Measurements from ENCODE around the gene ARSB. TPM values are rescaled to one million over a fixed set of nuclear protein-coding genes. Genes with fewer than 3 reads are reported as not detected.
"Not testable (repeated sequence)": the region's sequence is repeated elsewhere in the genome, so short reads cannot be mapped to it uniquely, and the experiment has no call there.

The ARSB gene
- total RNA-seq, 4 donors from 2014 or later: 9.1 to 12.7 (median 10.7) TPM

DNA sequence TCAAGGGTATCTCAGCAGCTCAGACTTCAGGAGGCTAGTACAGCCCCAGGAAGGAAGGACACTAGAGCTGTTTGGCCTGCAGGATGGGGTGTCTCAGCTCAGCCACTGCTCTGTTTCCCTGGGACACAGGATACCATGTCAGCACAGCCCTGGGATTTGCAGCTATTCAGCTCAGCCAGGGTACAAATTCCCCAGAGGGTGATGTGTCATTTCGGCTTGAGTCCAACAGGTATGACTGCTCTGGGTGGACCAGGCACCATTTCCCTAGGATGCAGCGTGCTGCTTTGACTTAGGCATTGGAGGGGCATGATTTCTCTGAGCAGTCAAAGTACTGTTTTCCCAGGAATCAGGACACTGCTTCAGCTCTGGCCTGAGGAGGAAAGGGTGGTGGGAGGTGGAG is 130.1 kb downstream of the ARSB start:
- TF ChIP-seq, protein P1, sequence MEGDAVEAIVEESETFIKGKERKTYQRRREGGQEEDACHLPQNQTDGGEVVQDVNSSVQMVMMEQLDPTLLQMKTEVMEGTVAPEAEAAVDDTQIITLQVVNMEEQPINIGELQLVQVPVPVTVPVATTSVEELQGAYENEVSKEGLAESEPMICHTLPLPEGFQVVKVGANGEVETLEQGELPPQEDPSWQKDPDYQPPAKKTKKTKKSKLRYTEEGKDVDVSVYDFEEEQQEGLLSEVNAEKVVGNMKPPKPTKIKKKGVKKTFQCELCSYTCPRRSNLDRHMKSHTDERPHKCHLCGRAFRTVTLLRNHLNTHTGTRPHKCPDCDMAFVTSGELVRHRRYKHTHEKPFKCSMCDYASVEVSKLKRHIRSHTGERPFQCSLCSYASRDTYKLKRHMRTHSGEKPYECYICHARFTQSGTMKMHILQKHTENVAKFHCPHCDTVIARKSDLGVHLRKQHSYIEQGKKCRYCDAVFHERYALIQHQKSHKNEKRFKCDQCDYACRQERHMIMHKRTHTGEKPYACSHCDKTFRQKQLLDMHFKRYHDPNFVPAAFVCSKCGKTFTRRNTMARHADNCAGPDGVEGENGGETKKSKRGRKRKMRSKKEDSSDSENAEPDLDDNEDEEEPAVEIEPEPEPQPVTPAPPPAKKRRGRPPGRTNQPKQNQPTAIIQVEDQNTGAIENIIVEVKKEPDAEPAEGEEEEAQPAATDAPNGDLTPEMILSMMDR (IDR thresholded peaks at IDR 0.05): no peak
- Histone ChIP-seq H3K4me3 (no peak overlapping the region), H3K27me3 (no peaks in the 10 kb centered on the region), H3K4me1 (no peaks in the 10 kb centered on the region), H3K36me3 (no peaks in the 10 kb centered on the region), H3K9me3 (no peaks in the 10 kb centered on the region), H3K27ac (no peak overlapping the region)
- WGBS, 2 donors (ENCODE audit: low coverage in 1 of 2): 100% methylated on average over 1 of the region's 2 CpGs; no CpG with 5 or more reads in 1 of the 2 donors
- no peak for DNase-seq
- in situ Hi-C loops (cut with MboI; ENCODE audit: low pct_ligation_motif_present in 1 of 4, low pct_unique_long_range_greater_than_20kb in 1 of 4, low sequenced_read_pairs in 3 of 4): no loop called here
- intact Hi-C loops (cut with DNase I; ENCODE audit: low total_unique reads): no loop called here

DNA sequence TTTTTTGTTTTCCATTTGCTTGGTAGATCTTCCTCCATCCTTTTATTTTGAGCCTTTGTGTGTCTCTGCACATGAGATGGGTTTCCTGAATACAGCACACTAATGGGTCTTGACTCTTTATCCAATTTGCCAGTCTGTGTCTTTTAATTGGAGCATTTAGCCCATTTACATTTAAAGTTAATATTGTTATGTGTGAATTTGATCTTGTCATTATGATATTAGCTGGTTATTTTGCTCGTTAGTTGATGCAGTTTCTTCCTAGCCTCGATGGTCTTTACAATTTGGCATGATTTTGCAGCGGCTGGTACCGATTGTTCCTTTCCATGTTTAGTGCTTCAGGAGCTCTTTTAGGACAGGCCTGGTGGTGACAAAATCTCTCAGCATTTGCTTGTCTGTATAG is 133.2 kb downstream of the ARSB start:
- intact Hi-C loops (cut with DNase I; ENCODE audit: low total_unique reads); in situ Hi-C loops (cut with MboI; ENCODE audit: low pct_ligation_motif_present in 1 of 4, low pct_unique_long_range_greater_than_20kb in 1 of 4, low sequenced_read_pairs in 3 of 4); DNase-seq; H3K4me1 ChIP-seq; H3K4me3 ChIP-seq; H3K36me3 ChIP-seq; H3K27ac ChIP-seq; H3K27me3 ChIP-seq; H3K9me3 ChIP-seq: not testable (repeated sequence)
- WGBS, 2 donors (ENCODE audit: low coverage in 1 of 2): 96 to 100% methylated on average over 3 to 4 of the region's 4 CpGs

DNA sequence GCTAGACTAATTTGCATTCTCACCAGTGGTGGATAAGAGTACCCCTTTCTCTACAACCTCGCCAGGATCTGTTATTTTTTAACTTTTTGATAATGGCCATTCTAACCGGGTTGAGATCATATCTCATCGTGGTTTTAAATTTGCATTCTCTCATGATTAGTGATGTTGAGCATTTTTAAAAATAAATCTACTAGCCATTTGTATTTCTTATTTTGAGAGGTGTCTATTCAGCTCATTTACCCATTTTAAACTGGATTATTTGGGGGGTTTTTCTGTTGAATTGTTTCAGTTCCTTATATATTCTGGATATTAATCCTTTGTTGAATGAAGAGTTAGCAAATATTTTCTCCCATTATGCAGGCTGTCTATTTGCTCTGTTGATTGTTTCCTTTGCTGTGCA is 139.6 kb downstream of the ARSB start:
- Histone ChIP-seq H3K27ac (no peak overlapping the region), H3K4me3 (no peak overlapping the region), H3K9me3 (no peaks in the 10 kb centered on the region), H3K4me1 (no peaks in the 10 kb centered on the region), H3K27me3 (no peaks in the 10 kb centered on the region), H3K36me3 (no peaks in the 10 kb centered on the region)
- intact Hi-C loops (cut with DNase I; ENCODE audit: low total_unique reads) (no loop called here), in situ Hi-C loops (cut with MboI; ENCODE audit: low pct_ligation_motif_present in 1 of 4, low pct_unique_long_range_greater_than_20kb in 1 of 4, low sequenced_read_pairs in 3 of 4) (no loop called here)
- no peak for TF ChIP-seq POLR2AphosphoS5 (IDR thresholded peaks at IDR 0.05)
- TF ChIP-seq, protein P1 (IDR thresholded peaks at IDR 0.05): no peak
- no peak for TF ChIP-seq POLR2A (IDR thresholded peaks at IDR 0.05)
- TF ChIP-seq EP300 (IDR thresholded peaks at IDR 0.05; ENCODE audit: low read depth): no peak
- no peak for DNase-seq
- WGBS, 2 donors (ENCODE audit: low coverage in 1 of 2): 76 to 82% methylated on average over 3 of the region's 3 CpGs

- TF ChIP-seq POLR2AphosphoS5 (IDR thresholded peaks at IDR 0.05): no peak
- TF ChIP-seq, protein P1 (IDR thresholded peaks at IDR 0.05): no peak
- TF ChIP-seq POLR2A (IDR thresholded peaks at IDR 0.05): no peak
- no peak for TF ChIP-seq EP300 (IDR thresholded peaks at IDR 0.05; ENCODE audit: low read depth)
- intact Hi-C loops (cut with DNase I; ENCODE audit: low total_unique reads): no loop called here
- H3K27ac ChIP-seq: no peak overlapping the region
- no peak for DNase-seq
- H3K9me3 ChIP-seq: no peaks in the 10 kb centered on the region
- H3K4me3 ChIP-seq: no peak overlapping the region
- no peaks in the 10 kb centered on the region for H3K36me3 ChIP-seq
- in situ Hi-C loops (cut with MboI; ENCODE audit: low pct_ligation_motif_present in 1 of 4, low pct_unique_long_range_greater_than_20kb in 1 of 4, low sequenced_read_pairs in 3 of 4): no loop called here
- no peaks in the 10 kb centered on the region for H3K27me3 ChIP-seq
- H3K4me1 ChIP-seq: no peaks in the 10 kb centered on the region
- WGBS, 2 donors (ENCODE audit: low coverage in 1 of 2): 82 to 90% methylated on average over 1 of the region's 1 CpG
Observed at GRCh38 chr5:78843436-78843835, 141.7 kb downstream of the ARSB start.

DNA sequence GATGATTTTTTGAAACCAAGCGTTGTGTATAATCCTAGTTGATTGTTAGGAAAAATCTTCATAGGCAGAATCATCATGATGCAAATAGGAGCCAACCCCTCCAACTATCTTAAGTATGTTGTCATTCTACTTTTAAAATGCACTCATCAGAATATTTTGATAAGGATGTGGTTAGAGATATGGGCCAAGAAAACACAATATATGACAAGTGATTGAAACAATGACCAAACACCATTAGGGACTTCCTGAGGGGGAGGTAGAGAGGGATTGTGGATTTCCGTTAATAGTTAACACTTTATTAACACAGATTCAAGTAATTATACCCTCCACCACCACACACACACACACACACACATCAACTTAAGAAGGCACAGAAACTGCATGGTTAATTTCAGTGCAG is 143.3 kb downstream of the ARSB start:
- no peak for DNase-seq
- in situ Hi-C loops (cut with MboI; ENCODE audit: low pct_ligation_motif_present in 1 of 4, low pct_unique_long_range_greater_than_20kb in 1 of 4, low sequenced_read_pairs in 3 of 4) (no loop called here), intact Hi-C loops (cut with DNase I; ENCODE audit: low total_unique reads) (no loop called here)
- Histone ChIP-seq H3K4me3 (no peak overlapping the region), H3K36me3 (no peaks in the 10 kb centered on the region), H3K9me3 (no peaks in the 10 kb centered on the region), H3K27ac (no peak overlapping the region), H3K27me3 (no peaks in the 10 kb centered on the region), H3K4me1 (no peaks in the 10 kb centered on the region)
- WGBS, 2 donors (ENCODE audit: low coverage in 1 of 2): 92 to 100% methylated on average over 2 of the region's 2 CpGs
- TF ChIP-seq, protein P1 (IDR thresholded peaks at IDR 0.05): no peak
- TF ChIP-seq POLR2AphosphoS5 (IDR thresholded peaks at IDR 0.05) (no peak), POLR2A (IDR thresholded peaks at IDR 0.05) (no peak), EP300 (IDR thresholded peaks at IDR 0.05; ENCODE audit: low read depth) (no peak)

Measured in transverse colon (tissue), 4 donors.